ENCODE data around the gene MIS12. TPM values are rescaled to one million over a fixed set of nuclear protein-coding genes. Genes with fewer than 3 reads are reported as not detected.

Gene MIS12
- total RNA-seq, 4 donors from 2014 or later, result 8.7 to 17.1 (median 12.3) TPM

GRCh38 chr17:5536866-5537650, 50.7 kb downstream of the MIS12 start:
- no peak for TF ChIP-seq CTCF (IDR thresholded peaks at IDR 0.05; ENCODE audit: low read depth)

- TF ChIP-seq CTCF (IDR thresholded peaks at IDR 0.05; ENCODE audit: low read depth), result no peak
These were observed 52.9 kb downstream of the MIS12 start for GRCh38 chr17:5539286-5539685.

GRCh38 chr17:5540321-5540720, 54.0 kb downstream of the MIS12 start:
- TF ChIP-seq CTCF (IDR thresholded peaks at IDR 0.05; ENCODE audit: low read depth), result no peak

Other genes starting within 250 kb of the MIS12 start
- gene RABEP1, start 204.3 kb upstream of the MIS12 start, total RNA-seq, result 10 to 100 TPM; 59.5 to 72.1 (median 63.3) TPM
- 100 to 1,000 TPM in 1 of 4 donors, 10 to 100 TPM in 3; 58.8 to 104 (median 64.6) TPM for gene NUP88, start 66.9 kb upstream of the MIS12 start, total RNA-seq
- 10 to 100 TPM; 35.9 to 53.0 (median 40.6) TPM for gene RPAIN, start 66.4 kb upstream of the MIS12 start, total RNA-seq
- 10 to 100 TPM; 54.4 to 85.3 (median 73.3) TPM for gene C1QBP, start 47.4 kb upstream of the MIS12 start, total RNA-seq
- gene DHX33, start 17.6 kb upstream of the MIS12 start, total RNA-seq, result 1 to 10 TPM; 7.8 to 9.3 (median 8.2) TPM
- 10 to 100 TPM; 25.8 to 55.9 (median 32.8) TPM for gene DERL2, start 388 bp upstream of the MIS12 start, total RNA-seq
- gene NLRP1, start 97.9 kb downstream of the MIS12 start, total RNA-seq, result 10 to 100 TPM; 23.3 to 72.5 (median 39.5) TPM

Data from subcutaneous adipose tissue (tissue), 4 donors.